AG04449 (cell line): ENCODE results near the gene HIRA.

Experiments used
- CTCF ChIA-PET: fragments of 350-600 bp; formaldehyde crosslinking; extraction: SDS; loops from one replicate; lab custom pipeline; 2021; ENCODE audit warnings: antibody characterized with exemption; lab: Yijun Ruan, JAX
- POLR2A ChIA-PET: fragments of 400-600, 350-600 bp; formaldehyde crosslinking; extraction: SDS; loops from one replicate; lab custom pipeline; 2020; ENCODE audit warnings: antibody characterized with exemption, inconsistent platforms; lab: Yijun Ruan, JAX
- DNase-seq: peaks from one replicate; pipeline ENCODE4 v3.0.0-alpha.2; 2010; ENCODE audit warnings: low read depth, low spot score
- H3K4me3 ChIP-seq: 2 replicates; pipeline ENCODE4 v1.5.1; 2011; ENCODE audit warnings: low read depth, mild to moderate bottlenecking, control low read depth, low read length
- TF ChIP-seq, protein P1 (sequence below): IDR thresholded peaks from one replicate; pipeline ENCODE4 v1.5.1; 2011; ENCODE audit warnings: mild to moderate bottlenecking, moderate library complexity, low read length, control low read depth, inconsistent platforms; ENCODE audit not compliant: insufficient read depth; ENCODE audit errors: missing control alignments

The HIRA gene

DNA sequence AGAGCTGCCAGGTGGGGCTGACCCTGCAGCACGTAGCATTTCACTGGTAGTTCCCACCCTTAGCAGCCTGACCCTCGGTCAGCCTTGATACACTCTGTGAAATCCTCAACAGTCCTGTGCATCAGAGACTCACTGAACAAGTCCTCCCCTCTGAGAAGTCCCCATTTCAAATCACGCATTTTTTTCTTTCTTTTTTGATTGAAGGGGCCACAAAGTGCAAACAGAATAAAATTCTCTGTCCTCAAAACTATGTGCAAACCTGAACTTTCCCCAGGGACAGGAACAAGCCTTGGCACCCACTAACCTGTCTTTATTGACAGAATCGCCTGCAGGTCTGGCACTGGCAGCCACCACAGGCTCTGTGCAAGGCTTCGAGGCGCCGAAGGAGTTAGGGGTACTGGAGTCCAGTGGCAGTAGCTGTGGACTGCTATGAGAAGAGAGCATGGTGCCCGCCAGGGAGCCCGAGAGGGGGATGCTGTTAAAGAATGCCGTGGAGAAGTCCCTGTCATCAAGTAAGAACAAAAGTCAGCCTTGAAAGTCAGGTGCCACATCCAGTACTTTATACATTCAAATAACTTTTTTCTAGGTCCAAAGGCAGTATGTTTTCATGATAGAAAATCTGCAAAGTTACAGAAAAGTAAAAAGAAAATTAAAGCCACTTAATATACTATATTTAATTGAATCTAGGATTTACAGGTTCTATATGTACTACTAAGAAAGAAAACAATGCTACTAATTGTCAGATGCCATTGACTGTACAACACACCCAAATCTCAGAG, 53.8 kb downstream of the HIRA start:
- ChIA-PET CTCF (no interaction called here), POLR2A (no interaction called here)
- no peak overlapping the region for H3K4me3 ChIP-seq
- TF ChIP-seq, protein P1, sequence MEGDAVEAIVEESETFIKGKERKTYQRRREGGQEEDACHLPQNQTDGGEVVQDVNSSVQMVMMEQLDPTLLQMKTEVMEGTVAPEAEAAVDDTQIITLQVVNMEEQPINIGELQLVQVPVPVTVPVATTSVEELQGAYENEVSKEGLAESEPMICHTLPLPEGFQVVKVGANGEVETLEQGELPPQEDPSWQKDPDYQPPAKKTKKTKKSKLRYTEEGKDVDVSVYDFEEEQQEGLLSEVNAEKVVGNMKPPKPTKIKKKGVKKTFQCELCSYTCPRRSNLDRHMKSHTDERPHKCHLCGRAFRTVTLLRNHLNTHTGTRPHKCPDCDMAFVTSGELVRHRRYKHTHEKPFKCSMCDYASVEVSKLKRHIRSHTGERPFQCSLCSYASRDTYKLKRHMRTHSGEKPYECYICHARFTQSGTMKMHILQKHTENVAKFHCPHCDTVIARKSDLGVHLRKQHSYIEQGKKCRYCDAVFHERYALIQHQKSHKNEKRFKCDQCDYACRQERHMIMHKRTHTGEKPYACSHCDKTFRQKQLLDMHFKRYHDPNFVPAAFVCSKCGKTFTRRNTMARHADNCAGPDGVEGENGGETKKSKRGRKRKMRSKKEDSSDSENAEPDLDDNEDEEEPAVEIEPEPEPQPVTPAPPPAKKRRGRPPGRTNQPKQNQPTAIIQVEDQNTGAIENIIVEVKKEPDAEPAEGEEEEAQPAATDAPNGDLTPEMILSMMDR = no peak
- no peak for DNase-seq

DNA sequence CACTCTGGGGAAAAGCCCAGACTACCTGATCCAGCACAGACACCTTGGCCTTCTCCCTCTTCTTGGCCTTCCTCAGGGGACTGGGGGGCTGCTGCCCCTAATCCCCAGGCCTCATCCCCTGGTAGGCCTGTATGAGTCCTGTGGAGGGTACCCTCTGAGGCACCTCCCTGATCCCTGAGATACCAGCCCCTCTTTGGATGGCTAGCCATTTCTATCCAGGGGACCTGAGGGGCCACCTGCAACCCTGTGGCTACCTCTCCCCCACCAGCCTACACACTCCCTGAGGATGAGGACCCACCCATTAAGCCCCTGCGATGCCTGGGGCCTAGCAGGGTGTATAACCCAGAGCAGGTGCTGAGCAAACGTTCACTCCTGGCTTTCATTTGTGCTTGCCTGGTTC, 54.6 kb downstream of the HIRA start:
- ChIA-PET CTCF (no interaction called here), POLR2A (no interaction called here)
- no peak overlapping the region for H3K4me3 ChIP-seq
- DNase-seq = no peak
- TF ChIP-seq, protein P1 = no peak

DNA sequence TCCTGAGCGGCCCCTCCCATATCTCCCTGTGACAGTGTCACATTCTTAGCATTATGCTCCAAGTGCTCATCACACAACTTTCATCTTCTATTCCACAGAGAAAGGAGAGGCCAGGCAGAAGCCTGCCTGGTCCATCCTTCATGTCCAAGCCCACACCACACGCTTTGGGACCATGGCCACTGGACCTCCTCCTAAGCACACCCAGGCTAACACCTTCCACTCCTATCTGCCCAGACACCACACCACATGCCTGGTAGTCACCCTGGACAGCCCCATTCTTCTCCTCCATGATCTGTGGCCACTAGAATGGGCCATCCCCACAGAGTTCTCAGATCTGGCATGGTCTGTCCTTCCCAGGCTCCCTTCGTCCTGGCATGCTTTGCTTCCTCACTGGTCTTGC, 55.3 kb downstream of the HIRA start:
- no peak overlapping the region for H3K4me3 ChIP-seq
- ChIA-PET CTCF (no interaction called here), POLR2A (no interaction called here)
- DNase-seq = no peak
- TF ChIP-seq, protein P1 = no peak

DNA sequence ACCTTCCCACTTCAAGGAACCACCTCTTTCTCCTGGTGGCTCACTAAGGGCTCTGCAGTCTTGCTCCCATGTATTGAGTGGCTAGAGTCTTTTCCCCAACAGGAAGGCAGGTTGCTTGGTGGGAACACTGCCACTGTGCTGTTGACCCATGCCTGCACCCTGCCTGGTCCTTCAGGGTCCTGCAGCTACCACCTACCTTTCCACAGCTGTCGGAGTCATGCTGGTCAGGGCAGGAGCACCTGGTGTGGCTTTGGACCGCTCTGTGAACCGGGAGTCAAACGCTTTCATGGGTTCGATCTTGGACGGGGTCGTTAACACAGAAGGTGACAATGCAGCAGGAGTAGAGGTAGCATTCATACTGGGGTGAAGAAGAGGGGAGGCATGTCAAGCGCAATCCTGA, 56.1 kb downstream of the HIRA start:
- ChIA-PET CTCF (no interaction called here), POLR2A (no interaction called here)
- TF ChIP-seq, protein P1 = no peak
- no peak overlapping the region for H3K4me3 ChIP-seq
- no peak for DNase-seq

DNA sequence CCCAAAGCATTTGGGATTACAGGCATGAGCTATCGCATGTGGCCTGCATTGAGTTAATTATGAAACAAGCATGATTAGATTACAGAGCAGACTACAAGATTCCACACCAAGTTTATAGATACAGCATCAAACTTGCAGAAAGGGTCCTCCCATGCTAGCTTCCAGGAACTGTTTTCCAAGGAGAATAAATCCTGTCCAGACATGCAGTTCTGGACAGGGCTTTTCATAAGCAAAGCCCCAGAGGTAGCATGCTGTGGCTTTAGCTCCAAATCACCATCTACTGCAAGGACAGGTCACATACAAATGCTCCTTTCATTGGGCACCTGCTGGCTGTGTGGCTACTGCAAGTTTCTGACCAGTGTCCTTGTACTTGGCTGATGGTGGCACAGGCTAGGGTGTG, 57.1 kb downstream of the HIRA start:
- POLR2A ChIA-PET = no interaction called here
- no peak overlapping the region for H3K4me3 ChIP-seq
- TF ChIP-seq, protein P1 = no peak
- CTCF ChIA-PET = no interaction called here
- DNase-seq = no peak

GRCh38 chr22:19373450-19373849, 58.1 kb downstream of the HIRA start:
- ChIA-PET POLR2A (no interaction called here), CTCF (no interaction called here)
- TF ChIP-seq, protein P1 = no peak
- no peak for DNase-seq
- H3K4me3 ChIP-seq = no peak overlapping the region
